Measurements from ENCODE around the gene RHOA.

The RHOA gene

DNA sequence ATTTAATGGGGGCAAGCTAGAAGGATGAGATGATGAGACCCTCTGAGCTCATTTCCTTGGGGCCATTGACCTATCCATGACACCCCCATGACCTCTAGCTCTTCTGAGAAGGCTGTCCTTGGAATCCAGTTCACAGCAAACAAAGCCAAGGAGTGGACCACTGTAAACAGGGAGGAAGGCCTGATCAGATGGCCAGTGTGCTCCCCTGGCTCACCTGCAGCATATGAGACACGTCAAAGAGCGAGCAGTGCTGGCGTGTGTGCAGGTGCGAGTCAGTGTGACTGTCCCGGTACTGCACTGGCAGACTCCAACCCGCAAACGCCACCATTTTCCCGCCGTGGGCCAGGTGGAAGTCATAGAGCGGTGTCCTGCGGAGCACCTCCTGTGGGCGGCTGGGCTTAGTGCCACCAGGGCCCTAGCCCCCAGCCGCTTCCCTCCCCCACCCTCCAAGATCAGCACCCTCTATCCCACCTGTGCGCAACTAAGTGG is 10.2 kb upstream of the RHOA start:
- no peak for DNase-seq (ENCODE audit: low read depth)
- TF ChIP-seq, protein P1, sequence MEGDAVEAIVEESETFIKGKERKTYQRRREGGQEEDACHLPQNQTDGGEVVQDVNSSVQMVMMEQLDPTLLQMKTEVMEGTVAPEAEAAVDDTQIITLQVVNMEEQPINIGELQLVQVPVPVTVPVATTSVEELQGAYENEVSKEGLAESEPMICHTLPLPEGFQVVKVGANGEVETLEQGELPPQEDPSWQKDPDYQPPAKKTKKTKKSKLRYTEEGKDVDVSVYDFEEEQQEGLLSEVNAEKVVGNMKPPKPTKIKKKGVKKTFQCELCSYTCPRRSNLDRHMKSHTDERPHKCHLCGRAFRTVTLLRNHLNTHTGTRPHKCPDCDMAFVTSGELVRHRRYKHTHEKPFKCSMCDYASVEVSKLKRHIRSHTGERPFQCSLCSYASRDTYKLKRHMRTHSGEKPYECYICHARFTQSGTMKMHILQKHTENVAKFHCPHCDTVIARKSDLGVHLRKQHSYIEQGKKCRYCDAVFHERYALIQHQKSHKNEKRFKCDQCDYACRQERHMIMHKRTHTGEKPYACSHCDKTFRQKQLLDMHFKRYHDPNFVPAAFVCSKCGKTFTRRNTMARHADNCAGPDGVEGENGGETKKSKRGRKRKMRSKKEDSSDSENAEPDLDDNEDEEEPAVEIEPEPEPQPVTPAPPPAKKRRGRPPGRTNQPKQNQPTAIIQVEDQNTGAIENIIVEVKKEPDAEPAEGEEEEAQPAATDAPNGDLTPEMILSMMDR (IDR thresholded peaks at IDR 0.05; ENCODE audit: low read depth, low read length, missing control alignments), result no peak
- no peak overlapping the region for H3K4me3 ChIP-seq (ENCODE audit: low read depth, low read length)

DNA sequence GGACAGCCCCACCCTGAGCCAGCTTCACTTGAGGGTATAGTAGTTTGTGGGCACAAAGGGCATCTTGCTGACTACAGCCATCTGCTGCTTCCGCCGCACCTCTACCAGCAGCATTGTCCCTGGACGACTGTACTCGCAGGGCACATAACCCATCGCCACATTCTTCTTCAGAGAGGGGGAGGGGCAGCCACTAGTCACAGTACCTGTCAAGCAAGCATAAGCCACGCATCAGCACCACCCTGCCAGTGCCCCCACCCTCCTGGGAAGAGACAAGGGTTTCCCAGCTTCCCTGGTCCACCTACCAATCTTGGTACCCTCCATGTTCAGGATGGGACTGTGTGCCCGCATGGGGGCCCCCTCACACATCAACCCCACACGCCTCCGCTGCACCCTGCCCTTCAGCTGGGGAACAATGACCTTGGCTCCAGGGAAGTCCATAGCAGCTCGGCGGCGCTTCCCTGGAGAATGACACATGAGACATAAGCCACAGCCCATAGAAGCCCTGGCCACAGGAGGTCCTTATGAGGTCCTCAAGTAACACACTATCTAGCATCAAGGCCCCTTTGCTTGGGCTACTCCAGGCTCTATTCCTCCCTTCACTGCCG is 5.8 kb upstream of the RHOA start:
- no peak for DNase-seq (ENCODE audit: low read depth)
- no peak overlapping the region for H3K4me3 ChIP-seq (ENCODE audit: low read depth, low read length)
- TF ChIP-seq, protein P1 (IDR thresholded peaks at IDR 0.05; ENCODE audit: low read depth, low read length, missing control alignments), result no peak

DNA sequence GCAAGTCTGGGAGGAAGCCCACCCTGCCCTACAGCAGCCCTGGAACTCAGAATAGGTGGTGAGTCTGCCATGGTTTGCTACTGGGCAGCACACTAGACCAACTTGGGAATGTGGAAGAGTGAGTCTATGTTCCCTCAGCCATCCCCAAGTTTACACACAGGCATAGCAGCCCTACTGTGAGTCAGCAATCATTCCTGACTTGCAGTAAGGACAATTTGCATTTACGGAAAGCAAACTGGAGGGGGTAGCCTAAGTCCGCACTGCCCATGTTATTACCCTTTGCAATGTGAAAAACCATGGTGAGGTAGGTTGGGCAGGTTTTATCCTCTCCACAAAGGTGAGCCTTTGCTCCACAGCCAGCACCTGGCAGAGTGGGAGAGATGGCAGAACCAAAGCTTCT is 5.1 kb upstream of the RHOA start:
- H3K4me3 ChIP-seq (ENCODE audit: low read depth, low read length), result no peak overlapping the region
- TF ChIP-seq, protein P1 (IDR thresholded peaks at IDR 0.05; ENCODE audit: low read depth, low read length, missing control alignments), result no peak
- DNase-seq (ENCODE audit: low read depth), result no peak

DNA sequence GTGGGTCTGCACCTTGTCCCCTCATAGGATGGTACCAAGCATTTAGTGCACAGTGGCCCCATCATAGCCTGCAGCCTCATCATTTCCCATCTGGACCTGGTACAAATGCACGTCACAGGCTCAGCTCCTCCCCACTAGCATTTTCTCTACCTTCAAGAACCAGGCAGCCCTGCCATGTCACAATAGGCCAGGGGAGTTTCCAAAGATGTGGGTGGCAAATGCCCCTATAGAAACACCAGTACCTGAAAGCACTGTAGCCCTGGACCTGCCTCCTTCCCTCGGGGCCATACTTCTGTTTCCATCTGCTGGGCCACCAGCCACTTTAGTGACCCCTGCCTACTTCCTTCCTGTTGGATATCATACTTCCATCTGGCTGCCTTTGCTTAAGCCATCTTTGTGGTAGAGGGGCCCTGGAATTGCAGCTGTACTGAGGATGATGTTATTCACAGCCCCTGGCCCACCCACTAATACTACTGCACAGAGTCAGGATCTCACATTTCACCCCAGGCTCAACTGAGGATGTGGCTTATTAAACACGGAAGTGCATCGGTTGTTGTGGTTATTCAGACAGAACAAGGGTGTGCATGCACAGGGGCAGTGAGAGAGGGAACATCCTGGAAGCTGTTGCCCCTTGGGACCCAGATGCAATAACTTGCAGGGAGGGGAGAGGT is 4.3 kb upstream of the RHOA start:
- no peak for DNase-seq (ENCODE audit: low read depth)
- H3K4me3 ChIP-seq (ENCODE audit: low read depth, low read length), result no peak overlapping the region
- TF ChIP-seq, protein P1 (IDR thresholded peaks at IDR 0.05; ENCODE audit: low read depth, low read length, missing control alignments), result no peak

DNA sequence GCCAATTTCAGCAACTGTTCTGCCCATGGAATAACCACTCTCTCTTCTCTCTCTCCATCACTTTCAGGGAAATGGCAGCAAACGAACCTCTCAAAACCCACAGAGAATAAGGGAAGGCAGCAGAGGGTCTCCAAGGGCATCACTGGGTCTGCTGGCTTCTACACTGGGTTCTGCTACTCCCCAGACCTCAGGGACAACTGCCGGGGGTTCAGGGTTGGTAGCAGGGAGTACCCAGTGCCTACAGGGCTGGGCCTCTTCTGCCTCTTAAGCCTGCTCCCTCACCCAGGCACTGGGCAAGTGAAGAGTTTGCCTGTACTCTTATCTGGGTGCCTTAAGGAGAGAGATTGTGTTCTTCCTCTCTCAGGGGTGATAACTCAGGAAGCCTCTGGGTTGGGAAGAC is 3.0 kb upstream of the RHOA start:
- DNase-seq (ENCODE audit: low read depth), result no peak
- H3K4me3 ChIP-seq (ENCODE audit: low read depth, low read length), result no peak overlapping the region

DNA sequence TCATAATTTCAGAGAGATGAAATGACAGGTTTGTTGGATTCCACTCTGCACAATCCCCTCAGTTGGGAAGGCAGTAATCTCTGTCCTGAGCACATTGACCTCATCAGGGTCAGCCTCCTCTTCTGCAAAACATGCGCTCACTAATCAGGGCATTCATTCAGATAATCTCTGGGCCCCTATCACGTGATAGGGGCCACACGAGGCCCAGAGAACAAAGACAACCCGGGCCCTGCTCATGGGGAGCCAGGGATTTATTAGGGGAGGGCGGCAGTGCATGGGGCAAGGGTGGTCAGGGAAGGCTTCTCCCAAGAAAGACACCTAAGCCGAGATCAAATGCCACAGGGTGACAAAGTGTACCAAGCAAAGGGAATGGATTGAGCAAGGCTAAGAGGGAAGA is 1.6 kb upstream of the RHOA start:
- DNase-seq (ENCODE audit: low read depth), result no peak
- H3K4me3 ChIP-seq (ENCODE audit: low read depth, low read length), result peak overlapping the region; percentile 77
- TF ChIP-seq, protein P1 (IDR thresholded peaks at IDR 0.05; ENCODE audit: low read depth, low read length, missing control alignments), result no peak

More for the DNA sequence above, 3.0 kb upstream of the RHOA start:
- TF ChIP-seq, protein P1 (IDR thresholded peaks at IDR 0.05; ENCODE audit: low read depth, low read length, missing control alignments), result no peak

All from GM12864 (cell line).